Measurements from ENCODE around the gene UBE2J2.

DNA sequence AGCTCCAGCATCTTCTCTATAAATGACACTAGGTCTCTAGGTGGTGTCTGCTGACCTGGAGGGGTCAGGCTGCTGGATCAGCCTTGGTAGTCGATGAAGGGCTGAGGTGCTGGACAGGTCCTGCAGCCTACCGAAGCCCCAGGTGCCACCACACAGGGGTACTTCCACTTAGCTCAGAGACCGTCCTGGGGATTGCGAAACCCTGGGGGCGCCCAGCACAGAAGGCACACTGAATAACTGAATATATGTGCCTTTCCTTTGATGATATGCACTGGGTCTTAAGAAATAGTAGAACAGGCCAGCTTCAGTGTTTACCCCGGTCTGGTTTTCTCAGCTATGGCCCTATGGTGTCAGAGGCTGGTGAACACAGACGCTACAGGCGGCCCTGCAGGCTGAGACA lies 10.9 kb downstream of the UBE2J2 start:
- TF ChIP-seq TAF1 (IDR thresholded peaks at IDR 0.05; ENCODE audit: borderline replicate concordance, low read depth, low read length) (no peak), POLR2A (IDR thresholded peaks at IDR 0.05; ENCODE audit: low read depth, low read length) (no peak), POLR2AphosphoS5 (IDR thresholded peaks at IDR 0.05; ENCODE audit: low read depth, low read length) (no peak)
